PFSK-1 (cell line): ENCODE data around the gene ADGRB3.

Source experiments
- FOXP2 ChIP-seq: optimal IDR thresholded peaks from 2 replicates; pipeline ENCODE3; 2011; ENCODE audit warnings: borderline replicate concordance, control low read depth, inconsistent platforms; ENCODE audit not compliant: insufficient read depth; ENCODE audit errors: extremely low read length, extremely low read depth
- POLR2AphosphoS5 ChIP-seq: IDR thresholded peaks from 2 replicates; pipeline ENCODE4 v1.6.1; 2012; ENCODE audit warnings: low read depth, mild to moderate bottlenecking, control low read depth, low read length, moderate library complexity
- REST ChIP-seq, 2 experiments: IDR thresholded peaks; 2 replicates each; pipeline versions ENCODE4 v1.6.1 to v1.8.0; 2011 to 2012; ENCODE audit warnings: low read depth in 2 of 2, low read length in 2 of 2, control low read depth in 1 of 2, inconsistent platforms in 1 of 2, mild to moderate bottlenecking in 1 of 2, moderate library complexity in 1 of 2; ENCODE audit not compliant: insufficient read depth in 1 of 2
- SIN3A ChIP-seq: IDR thresholded peaks from 2 replicates; pipeline ENCODE4 v1.6.1; 2012; ENCODE audit warnings: mild to moderate bottlenecking, low read length, moderate library complexity, borderline replicate concordance; ENCODE audit not compliant: insufficient read depth
- TAF1 ChIP-seq: IDR thresholded peaks from 2 replicates; pipeline ENCODE4 v1.6.1; 2012; ENCODE audit warnings: low read length, control low read depth, borderline replicate concordance; ENCODE audit not compliant: insufficient read depth

ADGRB3 gene

GRCh38 chr6:68704485-68704884 is 69.4 kb downstream of the ADGRB3 start:
- TF ChIP-seq REST (IDR thresholded peaks at IDR 0.05; ENCODE audit: insufficient read depth in 1 of 2, low read depth in 2 of 2, low read length in 2 of 2), result no peak

- TF ChIP-seq POLR2AphosphoS5 (no peak), TAF1 (no peak), REST (IDR thresholded peaks at IDR 0.05; ENCODE audit: insufficient read depth in 1 of 2, low read depth in 2 of 2, low read length in 2 of 2) (no peak), FOXP2 (no peak), SIN3A (no peak)
Observed at GRCh38 chr6:68709091-68709490, 74.0 kb downstream of the ADGRB3 start.

- TF ChIP-seq FOXP2, result no peak
- no peak for TF ChIP-seq REST (IDR thresholded peaks at IDR 0.05; ENCODE audit: insufficient read depth in 1 of 2, low read depth in 2 of 2, low read length in 2 of 2)
- TF ChIP-seq SIN3A, result no peak
- no peak for TF ChIP-seq POLR2AphosphoS5
- TF ChIP-seq TAF1, result no peak
Observed at GRCh38 chr6:68709882-68710281, 74.8 kb downstream of the ADGRB3 start.

- no peak for TF ChIP-seq TAF1
- no peak for TF ChIP-seq SIN3A
- no peak for TF ChIP-seq REST (IDR thresholded peaks at IDR 0.05; ENCODE audit: insufficient read depth in 1 of 2, low read depth in 2 of 2, low read length in 2 of 2)
- no peak for TF ChIP-seq FOXP2
- no peak for TF ChIP-seq POLR2AphosphoS5
Observed at GRCh38 chr6:68710496-68710895, 75.4 kb downstream of the ADGRB3 start.

- TF ChIP-seq FOXP2 (no peak), TAF1 (no peak), POLR2AphosphoS5 (no peak), SIN3A (no peak)
Observed at GRCh38 chr6:68710916-68711315, 75.8 kb downstream of the ADGRB3 start.

GRCh38 chr6:68711386-68712000 is 76.4 kb downstream of the ADGRB3 start:
- TF ChIP-seq FOXP2, result no peak
- no peak for TF ChIP-seq TAF1
- no peak for TF ChIP-seq SIN3A
- no peak for TF ChIP-seq REST (IDR thresholded peaks at IDR 0.05; ENCODE audit: insufficient read depth in 1 of 2, low read depth in 2 of 2, low read length in 2 of 2)
- no peak for TF ChIP-seq POLR2AphosphoS5
